SK-N-SH (cell line): ENCODE measurements around the gene ART4.

ENCODE experiments used
- CHD2 ChIP-seq: fragments of 150-350 bp; IDR thresholded peaks from 2 replicates; pipeline ENCODE4 v1.6.1; 2018; ENCODE audit warnings: low read length; ENCODE audit not compliant: partially characterized antibody
- CTCF ChIP-seq: fragments of 200-600 bp; sonication (generic); IDR thresholded peaks from 2 replicates; pipeline ENCODE4 v1.6.1; 2017; ENCODE audit warnings: antibody characterized with exemption, mild to moderate bottlenecking, moderate library complexity
- EP300 ChIP-seq, 2 experiments: IDR thresholded peaks; 2 replicates each; pipeline versions ENCODE4 v1.4.0 to v1.6.1; 2012; ENCODE audit warnings: borderline replicate concordance in 1 of 2, low read depth in 1 of 2, low read length in 1 of 2
- EZH2phosphoT487 ChIP-seq: fragments of 200-600 bp; sonication (generic); IDR thresholded peaks from 2 replicates; pipeline ENCODE4 v1.6.1; 2017; ENCODE audit warnings: low read depth, mixed run types, mild to moderate bottlenecking, antibody characterized with exemption, moderate library complexity, borderline replicate concordance
- MAX ChIP-seq: IDR thresholded peaks from 2 replicates; pipeline ENCODE4 v1.4.0; 2012; ENCODE audit warnings: low read depth
- MXI1 ChIP-seq: IDR thresholded peaks from 2 replicates; pipeline ENCODE4 v1.6.1; 2012; ENCODE audit warnings: mild to moderate bottlenecking, low read depth, low read length, improper control_type of control experiment
- NRF1 ChIP-seq: IDR thresholded peaks from 2 replicates; pipeline ENCODE4 v1.6.1; 2012; ENCODE audit warnings: low read depth, mild to moderate bottlenecking, low read length
- POLR2AphosphoS5 ChIP-seq: IDR thresholded peaks from 2 replicates; pipeline ENCODE4 v1.6.1; 2012; ENCODE audit warnings: low read depth, low read length
- RCOR1 ChIP-seq: fragments of 150-350 bp; IDR thresholded peaks from 2 replicates; pipeline ENCODE4 v1.6.1; 2017; ENCODE audit warnings: antibody characterized with exemption, low read length
- RFX5 ChIP-seq: IDR thresholded peaks from 2 replicates; pipeline ENCODE4 v1.6.1; 2012; ENCODE audit warnings: mild to moderate bottlenecking, improper control_type of control experiment, low read length
- SMC3 ChIP-seq: IDR thresholded peaks from 2 replicates; pipeline ENCODE4 v1.6.1; 2012; ENCODE audit warnings: low read depth, low read length, improper control_type of control experiment
- USF2 ChIP-seq: fragments of 150-350 bp; IDR thresholded peaks from 2 replicates; pipeline ENCODE4 v1.6.1; 2017; ENCODE audit warnings: antibody characterized with exemption, low read length, low read depth, borderline replicate concordance
- YY1 ChIP-seq: IDR thresholded peaks from 2 replicates; pipeline ENCODE4 v1.4.0; 2012; ENCODE audit warnings: low read depth, mild to moderate bottlenecking

GRCh38 chr12:14824012-14824634, 19.2 kb downstream of the ART4 start:
- TF ChIP-seq POLR2AphosphoS5 = no peak
- no peak for TF ChIP-seq NRF1
- TF ChIP-seq USF2 = no peak
- no peak for TF ChIP-seq CHD2
- TF ChIP-seq SMC3 = no peak
- TF ChIP-seq CTCF = no peak
- TF ChIP-seq MAX = no peak
- no peak for TF ChIP-seq YY1
- no peak for TF ChIP-seq RFX5
- TF ChIP-seq RCOR1 = no peak
- TF ChIP-seq EP300 (IDR thresholded peaks at IDR 0.05; ENCODE audit: borderline replicate concordance in 1 of 2, low read depth in 1 of 2, low read length in 1 of 2) = no peak
- no peak for TF ChIP-seq MXI1
- no peak for TF ChIP-seq EZH2phosphoT487
